HCT116 (cell line): ENCODE measurements around the gene GP9. TPM values are rescaled to one million over a fixed set of nuclear protein-coding genes. Genes with fewer than 3 reads are reported as not detected.

Experiments used
- ATAC-seq: fragments of 200-7000 bp; cut with Tn5 transposase; 2 replicates; pipeline ENCODE4 v1.9.1; 2020; ENCODE audit warnings: mild to moderate bottlenecking, moderate library complexity
- BruUV-seq: library from RNA; stranded (reverse); fragments of 400-500 nt; replicated peaks from 2 replicates; lab custom pipeline; 2021; lab: Mats Ljungman, UMichigan
- CTCF ChIA-PET: fragments of 300-600 bp; sonication (Branson Sonifier 250); formaldehyde crosslinking; loops from one replicate; lab custom pipeline; 2021; ENCODE audit warnings: antibody characterized with exemption; lab: Charles Lee
- POLR2A ChIA-PET: fragments of 300-600, 350-600 bp; sonication (Branson Sonifier 250); formaldehyde crosslinking; loops from one replicate; lab custom pipeline; 2021; ENCODE audit warnings: antibody characterized with exemption; lab: Charles Lee
- RAD21 ChIA-PET, 2 experiments: fragments of 300-600 bp; sonication (Branson Sonifier 250); formaldehyde crosslinking; loops; one replicate each; lab custom pipeline; 2023; ENCODE audit warnings: low total read pairs in 2 of 2; ENCODE audit not compliant: uncharacterized antibody in 2 of 2, unreplicated experiment in 2 of 2, low non-redundant PET in 1 of 2; lab: Charles Lee
- DNase-seq: peaks from one replicate; pipeline ENCODE4 v3.0.0-alpha.2; 2010; ENCODE audit warnings: low read depth, low spot score
- H2AFZ ChIP-seq: fragments of 200-600 bp; shearing (Covaris generic), sonication (generic); 2 replicates; pipeline ENCODE4 v1.6.1; 2017; ENCODE audit warnings: low read depth, mixed run types, mixed read lengths, antibody characterized with exemption, low read length; ENCODE audit not compliant: poor library complexity, severe bottlenecking
- H3K27ac ChIP-seq: 2 replicates; pipeline ENCODE4 v1.5.1; 2012; ENCODE audit warnings: low read depth, low read length
- H3K27me3 ChIP-seq: fragments of 200-600 bp; sonication (generic); 2 replicates; pipeline ENCODE4 v1.6.1; 2016; ENCODE audit warnings: mixed run types, low read length, mixed read lengths; ENCODE audit not compliant: insufficient read depth
- H3K36me3 ChIP-seq, 2 experiments: fragments of 200-500 bp in 1 of 2; fragments of 200-600 bp in 1 of 2; sonication (Bioruptor generic) in 1 of 2; sonication (generic) in 1 of 2; 2 replicates each; pipeline versions ENCODE4 v1.5.1 to v1.6.1; 2014 to 2016; ENCODE audit warnings: low read length in 2 of 2, inconsistent platforms in 1 of 2, mixed read lengths in 1 of 2, mixed run types in 1 of 2; ENCODE audit not compliant: insufficient read depth in 2 of 2, control insufficient read depth in 1 of 2
- H3K4me1 ChIP-seq, 2 experiments: fragments of 200-600 bp in 1 of 2; sonication (generic) in 1 of 2; 2 replicates each; pipeline versions ENCODE4 v1.5.1 to v1.6.1; 2012 to 2017; ENCODE audit warnings: low read length in 2 of 2, inconsistent platforms in 1 of 2, mild to moderate bottlenecking in 1 of 2, mixed read lengths in 1 of 2, mixed run types in 1 of 2, moderate library complexity in 1 of 2; ENCODE audit not compliant: insufficient read depth in 2 of 2, control insufficient read depth in 1 of 2
- H3K4me2 ChIP-seq: fragments of 200-600 bp; sonication (generic); 2 replicates; pipeline ENCODE4 v1.6.1; 2017; ENCODE audit warnings: mixed run types, low read length, mixed read lengths
- H3K4me3 ChIP-seq, 2 experiments: fragments of 200-600 bp in 1 of 2; sonication (generic) in 1 of 2; replicated peaks in 1 of 2; 2 replicates each; pipeline ENCODE4 v1.5.1; 2011 to 2016; ENCODE audit warnings: low read length in 2 of 2, control low read depth in 1 of 2, low read depth in 1 of 2, mild to moderate bottlenecking in 1 of 2, mixed read lengths in 1 of 2, mixed run types in 1 of 2
- H3K79me2 ChIP-seq: fragments of 200-600 bp; sonication (generic); 2 replicates; pipeline ENCODE4 v1.6.1; 2017; ENCODE audit warnings: mild to moderate bottlenecking, mixed run types, low read length, moderate library complexity, mixed read lengths; ENCODE audit not compliant: insufficient read depth
- H3K9ac ChIP-seq: fragments of 200-600 bp; sonication (generic); 2 replicates; pipeline ENCODE4 v1.6.1; 2016; ENCODE audit warnings: low read length, mixed read lengths
- H3K9me2 ChIP-seq: fragments of 200-600 bp; sonication (generic), shearing (Covaris generic); 2 replicates; pipeline ENCODE4 v1.6.1; 2017; ENCODE audit warnings: mixed run types, mild to moderate bottlenecking, moderate library complexity; ENCODE audit not compliant: insufficient read depth
- H3K9me3 ChIP-seq, 2 experiments: fragments of 200-500 bp in 1 of 2; fragments of 200-600 bp in 1 of 2; sonication (Bioruptor generic) in 1 of 2; sonication (generic) in 1 of 2; 2 replicates each; pipeline ENCODE4 v1.6.1; 2014 to 2017; ENCODE audit warnings: low read length in 2 of 2, mixed read lengths in 2 of 2, inconsistent platforms in 1 of 2, low read depth in 1 of 2, mild to moderate bottlenecking in 1 of 2, mixed run types in 1 of 2, moderate library complexity in 1 of 2; ENCODE audit not compliant: control insufficient read depth in 1 of 2, insufficient read depth in 1 of 2
- H4K20me1 ChIP-seq: fragments of 200-600 bp; sonication (generic), shearing (Covaris generic); 2 replicates; pipeline ENCODE4 v1.6.1; 2017; ENCODE audit warnings: mixed run types, mild to moderate bottlenecking, moderate library complexity; ENCODE audit not compliant: insufficient read depth
- CBX3 ChIP-seq: IDR thresholded peaks from 2 replicates; pipeline ENCODE4 v1.6.1; 2012; ENCODE audit warnings: low read depth
- CEBPB ChIP-seq: IDR thresholded peaks from 2 replicates; pipeline ENCODE4 v1.6.1; 2012; ENCODE audit warnings: low read depth
- EGR1 ChIP-seq: IDR thresholded peaks from 2 replicates; pipeline ENCODE4 v1.6.1; 2012; ENCODE audit warnings: low read depth
- FOSL1 ChIP-seq: IDR thresholded peaks from 2 replicates; pipeline ENCODE4 v1.6.1; 2012; ENCODE audit warnings: low read depth
- JUND ChIP-seq: IDR thresholded peaks from 2 replicates; pipeline ENCODE4 v1.6.1; 2012
- MAX ChIP-seq: IDR thresholded peaks from 2 replicates; pipeline ENCODE4 v1.6.1; 2012
- POLR2AphosphoS5 ChIP-seq: IDR thresholded peaks from 2 replicates; pipeline ENCODE4 v1.6.1; 2011; ENCODE audit warnings: mild to moderate bottlenecking, low read depth, low read length, moderate library complexity
- RAD21 ChIP-seq: IDR thresholded peaks from 2 replicates; pipeline ENCODE4 v1.6.1; 2012; ENCODE audit warnings: low read depth, mild to moderate bottlenecking
- REST ChIP-seq: IDR thresholded peaks from 2 replicates; pipeline ENCODE4 v1.6.1; 2012; ENCODE audit warnings: low read depth
- SRF ChIP-seq: IDR thresholded peaks from 2 replicates; pipeline ENCODE4 v1.6.1; 2012; ENCODE audit warnings: low read depth
- TCF7L2 ChIP-seq: IDR thresholded peaks from 2 replicates; pipeline ENCODE4 v1.7.0; 2011; ENCODE audit warnings: borderline replicate concordance, inconsistent platforms; ENCODE audit not compliant: insufficient read depth, insufficient read length; ENCODE audit errors: extremely low read depth
- YY1 ChIP-seq: IDR thresholded peaks from 2 replicates; pipeline ENCODE4 v1.6.1; 2011; ENCODE audit warnings: low read length, low read depth, moderate library complexity, mild to moderate bottlenecking; ENCODE audit not compliant: insufficient replicate concordance; ENCODE audit errors: extremely low read depth
- ZFX ChIP-seq: fragments of 450-650 bp; IDR thresholded peaks from 2 replicates; pipeline ENCODE4 v1.6.1; 2017
- ZNF274 ChIP-seq: fragments of 200-500 bp; sonication (Bioruptor generic); IDR thresholded peaks from 2 replicates; pipeline ENCODE4 v1.6.1; 2014; ENCODE audit warnings: mild to moderate bottlenecking, low read depth, low read length, inconsistent platforms
- intact Hi-C: fragments of 100-400 bp; cut with micrococcal nuclease; formaldehyde crosslinking; loops from 2 replicates; pipeline ENCODE4 v1.10.0; 2022
- total RNA-seq: library from RNA; stranded (reverse); gene quantifications from one replicate; pipeline ENCODE4 v1.2.1, GENCODE V29; 2021; ENCODE audit not compliant: unreplicated experiment

GP9 gene
- total RNA-seq, 1 experiment from 2014 or later, result not detected

- TF ChIP-seq REST, result no peak
- no peak for TF ChIP-seq EGR1
- TF ChIP-seq, all 23 proteins: peak for 0
These were observed 2.0 kb upstream of the GP9 start (continued) for GRCh38 chr3:129058441-129059200.

GRCh38 chr3:129059311-129059958 is 1.1 kb upstream of the GP9 start:
- Histone ChIP-seq H3K9ac (no peak overlapping the region), H3K4me3 (no peak overlapping the region), H2AFZ (no peak overlapping the region), H3K36me3 (no peaks in the 10 kb centered on the region), H3K27me3 (no peaks in the 10 kb centered on the region), H4K20me1 (no peaks in the 10 kb centered on the region), H3K27ac (no peak overlapping the region), H3K4me1 (peaks cover 0 to 8% of the 10 kb centered on the region in 2 experiments; a peak in 1 of 4 replicates), H3K4me2 (no peak overlapping the region), H3K9me2 (no peaks in the 10 kb centered on the region), H3K79me2 (no peaks in the 10 kb centered on the region), H3K9me3 (no peaks in the 10 kb centered on the region)
- intact Hi-C loops, result no loop called here
- CTCF ChIA-PET, result no interaction called here
- RAD21 ChIA-PET, result no interaction called here
- no peak for ATAC-seq
- no peak for DNase-seq
- no TSS peak for BruUV-seq
- POLR2A ChIA-PET, result no interaction called here
- TF ChIP-seq TCF7L2 (no peak), EGR1 (no peak), RAD21 (no peak), ZNF274 (no peak), FOSL1 (no peak), REST (no peak), JUND (no peak), POLR2AphosphoS5 (no peak), MAX (no peak), ZFX (no peak), CEBPB (no peak), SRF (no peak), YY1 (no peak), CBX3 (no peak)
